K562 (cell line): ENCODE results near the gene CDCP1. TPM values are rescaled to one million over a fixed set of nuclear protein-coding genes. Genes with fewer than 3 reads are reported as not detected.

ENCODE experiments used
- ARID1B ChIP-seq: fragments of 450-650 bp; IDR thresholded peaks from 2 replicates; pipeline ENCODE4 v1.6.1; 2016; ENCODE audit warnings: antibody characterized with exemption, mild to moderate bottlenecking, inconsistent platforms
- CBX3 ChIP-seq, 2 experiments: IDR thresholded peaks; 1 replicate in 1 of 2; 2 replicates in 1 of 2; pipeline ENCODE4 v1.6.1; 2012; ENCODE audit warnings: inconsistent platforms in 2 of 2, low read length in 2 of 2, borderline replicate concordance in 1 of 2, control low read depth in 1 of 2
- E2F1 ChIP-seq: sonication (generic); formaldehyde crosslinking; IDR thresholded peaks from 2 replicates; pipeline ENCODE4 v1.8.1; 2023; ENCODE audit warnings: mild to moderate bottlenecking, missing genetic modification reagents, moderate library complexity
- HMGXB4 ChIP-seq: sonication (generic); formaldehyde crosslinking; IDR thresholded peaks from 2 replicates; pipeline ENCODE4 v1.8.1; 2023; ENCODE audit warnings: mild to moderate bottlenecking, missing genetic modification reagents
- HSF4 ChIP-seq: fragments of 250-450 bp; sonication (Bioruptor Pico); IDR thresholded peaks from 2 replicates; pipeline ENCODE4 v2.1.2; 2022; ENCODE audit warnings: mild to moderate bottlenecking, moderate library complexity, borderline replicate concordance
- LCOR ChIP-seq: sonication (generic); formaldehyde crosslinking; IDR thresholded peaks from 2 replicates; pipeline ENCODE4 v1.8.0; 2022; ENCODE audit warnings: mild to moderate bottlenecking, missing genetic modification reagents
- MYC ChIP-seq, 2 experiments: fragments of 250-450 bp in 1 of 2; sonication (Bioruptor Pico) in 1 of 2; IDR thresholded peaks; 2 replicates each; pipeline versions ENCODE4 v1.5.1 to v1.6.1; 2012 to 2021; ENCODE audit warnings: low read depth in 2 of 2, borderline replicate concordance in 1 of 2, improper control_type of control experiment in 1 of 2, low read length in 1 of 2, mild to moderate bottlenecking in 1 of 2, moderate library complexity in 1 of 2
- SMARCA4 ChIP-seq: fragments of 450-650 bp; IDR thresholded peaks from 2 replicates; pipeline ENCODE4 v1.6.1; 2016
- TEAD4 ChIP-seq, 2 experiments: sonication (generic) in 1 of 2; formaldehyde crosslinking in 1 of 2; IDR thresholded peaks; 2 replicates each; pipeline versions ENCODE4 v1.6.1 to v1.8.0; 2012 to 2022; ENCODE audit warnings: borderline replicate concordance in 1 of 2, inconsistent platforms in 1 of 2, low read length in 1 of 2, mild to moderate bottlenecking in 1 of 2, missing genetic modification reagents in 1 of 2
- XRCC3 ChIP-seq: fragments of 450-650 bp; IDR thresholded peaks from 2 replicates; pipeline ENCODE4 v1.6.1; 2017; ENCODE audit warnings: mild to moderate bottlenecking, moderate library complexity
- ZFP1 ChIP-seq: fragments of 450-650 bp; formaldehyde crosslinking; IDR thresholded peaks from 2 replicates; pipeline ENCODE4 v1.4.0; 2020; ENCODE audit warnings: mild to moderate bottlenecking, mixed read lengths
- ZMIZ1 ChIP-seq, 2 experiments: fragments of 150-350 bp in 1 of 2; IDR thresholded peaks; 2 replicates each; pipeline ENCODE4 v1.6.1; 2012 to 2016; ENCODE audit warnings: low read depth in 2 of 2, low read length in 2 of 2, mild to moderate bottlenecking in 1 of 2, moderate library complexity in 1 of 2
- polyA plus RNA-seq, 8 experiments: library from polyadenylated mRNA; depleted of rRNA in 4 of 8; stranded (reverse) in 5 of 8; unstranded in 3 of 8; fragments of >200 nt; fragmentation: Nextera tagmentation in 2 of 8; fragmentation: Illumina TruSeq in 1 of 8; extraction: Ambion mirVana in 2 of 8; extraction: Trizol in 1 of 8; gene quantifications; 2 replicates each; pipeline versions ENCODE4 v1.2.1 to v1.2.3, GENCODE V29; 2011 to 2014; ENCODE audit warnings: inconsistent platforms in 1 of 8, missing spikeins in 1 of 8
- total RNA-seq, 7 experiments: library from RNA; depleted of rRNA in 6 of 7; stranded (reverse); fragments of >200 nt in 6 of 7; fragmentation: Illumina TruSeq in 2 of 7; extraction: Trizol in 2 of 7; gene quantifications; 2 replicates each; pipeline versions ENCODE4 v1.2.1 to v1.2.3, GENCODE V29; 2011 to 2021; ENCODE audit warnings: low replicate concordance in 1 of 7

The CDCP1 gene
- total and polyA plus RNA-seq, 9 of the 15 experiments (the other 6 are each of a cell fraction or from before 2014, with no cell fraction given) = 3.9 to 16.4 (median 5.2) TPM

GRCh38 chr3:45103753-45104714 is 42.1 kb downstream of the CDCP1 start (continued):
- TF ChIP-seq E2F1 (CRISPR knock-in tag) = no peak
- no peak for TF ChIP-seq XRCC3
- TF ChIP-seq CBX3 (IDR thresholded peaks at IDR 0.05; ENCODE audit: borderline replicate concordance in 1 of 2, low read length in 2 of 2) = no peak
- peak; percentile 73 for TF ChIP-seq MYC (IDR thresholded peaks at IDR 0.05; ENCODE audit: low read depth, low read length)
- no peak for TF ChIP-seq MYC (CRISPR knock-in tag; IDR thresholded peaks at IDR 0.05; ENCODE audit: borderline replicate concordance, low read depth)
- TF ChIP-seq TEAD4 (IDR thresholded peaks at IDR 0.05; ENCODE audit: low read length) = peak; percentile 99
- no peak for TF ChIP-seq TEAD4 (CRISPR knock-in tag; IDR thresholded peaks at IDR 0.05; ENCODE audit: borderline replicate concordance)
- peak in 1 of 2 experiments; percentile 97; a peak in 2 of 4 replicates for TF ChIP-seq ZMIZ1 (IDR thresholded peaks at IDR 0.05; ENCODE audit: low read depth in 2 of 2, low read length in 2 of 2)
- no peak for TF ChIP-seq HSF4 (CRISPR knock-in tag)
- peak; percentile 99 for TF ChIP-seq ARID1B
- no peak for TF ChIP-seq LCOR (CRISPR knock-in tag)
- TF ChIP-seq ZFP1 (CRISPR knock-in tag) = no peak; the same call in 1 of the 2 replicates
- no peak for TF ChIP-seq HMGXB4 (CRISPR knock-in tag)
- TF ChIP-seq SMARCA4 = peak; percentile 99
